M059J (cell line): Measurements from ENCODE around the gene TCF3. TPM values are rescaled to one million over a fixed set of nuclear protein-coding genes. Genes with fewer than 3 reads are reported as not detected.
A peak's percentile ranks its signal among the peaks of the same experiment; 100 is the strongest.

Experiments
- DNase-seq: peaks from one replicate; pipeline ENCODE4 v3.0.0-alpha.2; 2012; ENCODE audit warnings: low read depth
- total RNA-seq: library from RNA; depleted of rRNA; stranded (reverse); fragments of >200 nt; shearing (Covaris generic); gene quantifications from 2 replicates; pipeline ENCODE4 v1.2.3, GENCODE V29; 2014

The TCF3 gene
- total RNA-seq, 1 experiment from 2014 or later = 90.7 TPM

- DNase-seq = no peak
Measured at GRCh38 chr19:1631557-1632100, 20.8 kb downstream of the TCF3 start.

GRCh38 chr19:1630811-1631210 is 21.6 kb downstream of the TCF3 start:
- DNase-seq = no peak

- DNase-seq = no peak
Measured at GRCh38 chr19:1630012-1630411, 22.4 kb downstream of the TCF3 start.

GRCh38 chr19:1629256-1629808 is 23.1 kb downstream of the TCF3 start:
- no peak for DNase-seq

- DNase-seq = no peak
Measured at GRCh38 chr19:1627194-1627593, 25.2 kb downstream of the TCF3 start.

- DNase-seq = no peak
Measured at GRCh38 chr19:1626417-1627010, 25.9 kb downstream of the TCF3 start.

GRCh38 chr19:1624458-1624857 is 28.0 kb downstream of the TCF3 start:
- DNase-seq = peak; percentile 14

- no peak for DNase-seq
Measured at GRCh38 chr19:1622541-1622940, 29.9 kb downstream of the TCF3 start.

- no peak for DNase-seq
Measured at GRCh38 chr19:1622007-1622406, 30.4 kb downstream of the TCF3 start.

- no peak for DNase-seq
Measured at GRCh38 chr19:1621574-1621973, 30.8 kb downstream of the TCF3 start.

GRCh38 chr19:1621021-1621420 is 31.4 kb downstream of the TCF3 start:
- DNase-seq = no peak

- DNase-seq = no peak
Measured at GRCh38 chr19:1620502-1620901, 31.9 kb downstream of the TCF3 start.

- DNase-seq = no peak
Measured at GRCh38 chr19:1619703-1620102, 32.7 kb downstream of the TCF3 start.

GRCh38 chr19:1619094-1619439 is 33.3 kb downstream of the TCF3 start:
- DNase-seq = no peak

GRCh38 chr19:1618157-1619093 is 34.0 kb downstream of the TCF3 start:
- DNase-seq = peak; percentile 31

- no peak for DNase-seq
Measured at GRCh38 chr19:1616875-1617274, 35.5 kb downstream of the TCF3 start.

GRCh38 chr19:1616396-1616795 is 36.0 kb downstream of the TCF3 start:
- no peak for DNase-seq

- no peak for DNase-seq
Measured at GRCh38 chr19:1615156-1615765, 37.2 kb downstream of the TCF3 start.

GRCh38 chr19:1613808-1614570 is 38.4 kb downstream of the TCF3 start:
- DNase-seq = no peak

GRCh38 chr19:1613146-1613545 is 39.3 kb downstream of the TCF3 start:
- no peak for DNase-seq
